GM12878 (cell line): Measurements from ENCODE around the gene SBF2. TPM values are rescaled to one million over a fixed set of nuclear protein-coding genes. Genes with fewer than 3 reads are reported as not detected.

Source experiments
- ATAC-seq: fragments of 200-7000 bp; cut with Tn5 transposase; 3 replicates; pipeline ENCODE4 v1.9.1; 2020; ENCODE audit warnings: mild to moderate bottlenecking, moderate library complexity
- BruUV-seq: library from RNA; stranded (reverse); fragments of 400-500 nt; replicated peaks from 2 replicates; lab custom pipeline; 2021; lab: Mats Ljungman, UMichigan
- CTCF ChIA-PET: fragments of 300-600 bp; sonication (Branson Sonifier 250); formaldehyde crosslinking; extraction: SDS; loops from one replicate; lab custom pipeline; 2021; ENCODE audit warnings: inconsistent platforms; lab: Yijun Ruan, JAX
- POLR2A ChIA-PET: fragments of 350-600 bp; formaldehyde crosslinking; extraction: SDS; loops from one replicate; lab custom pipeline; 2021; ENCODE audit warnings: inconsistent platforms; lab: Charles Lee
- RAD21 ChIA-PET: fragments of 300-600 bp; sonication (Branson Sonifier 250); formaldehyde crosslinking; loops from one replicate; lab custom pipeline; 2023; ENCODE audit warnings: antibody characterized with exemption; ENCODE audit not compliant: unreplicated experiment; lab: Charles Lee
- SMC1A ChIA-PET: fragments of 300-600 bp; sonication (Branson Sonifier 250); formaldehyde crosslinking; loops from one replicate; lab custom pipeline; 2023; ENCODE audit not compliant: unreplicated experiment, uncharacterized antibody; lab: Charles Lee
- DNase-seq: peaks from one replicate; pipeline ENCODE4 v3.0.0-alpha.2; 2011; ENCODE audit warnings: low read depth, low spot score
- FAIRE-seq: peaks from 3 replicates; lab custom pipeline; 2011; peaks lifted over from hg19 to GRCh38; lab: Jason Lieb, UNC
- H2AFZ ChIP-seq: 2 replicates; pipeline ENCODE4 v1.6.0; 2011; ENCODE audit warnings: low read depth, low read length, control low read depth; ENCODE audit not compliant: control insufficient read depth
- H3K27ac ChIP-seq: 2 replicates; pipeline ENCODE4 v1.5.1; 2011; ENCODE audit warnings: control low read depth; ENCODE audit not compliant: control insufficient read depth, insufficient read depth
- H3K27me3 ChIP-seq, 2 experiments: replicated peaks in 1 of 2; 2 replicates each; pipeline versions ENCODE4 v1.6.0 to v1.6.1; 2011; ENCODE audit warnings: low read length in 1 of 2; ENCODE audit not compliant: control insufficient read depth in 2 of 2, insufficient read depth in 2 of 2
- H3K36me3 ChIP-seq, 2 experiments: 2 replicates each; pipeline ENCODE4 v1.5.1; 2011; ENCODE audit warnings: low read length in 1 of 2; ENCODE audit not compliant: control insufficient read depth in 2 of 2, insufficient read depth in 2 of 2
- H3K4me1 ChIP-seq: 2 replicates; pipeline ENCODE4 v1.6.1; 2011; ENCODE audit warnings: mild to moderate bottlenecking, low read length, moderate library complexity, mixed read lengths; ENCODE audit not compliant: control insufficient read depth, insufficient read depth
- H3K4me2 ChIP-seq: 2 replicates; pipeline ENCODE4 v1.6.0; 2011; ENCODE audit warnings: control low read depth; ENCODE audit not compliant: control insufficient read depth, insufficient read depth
- H3K4me3 ChIP-seq: fragments of 200-600 bp; sonication (generic); 2 replicates; pipeline ENCODE4 v1.5.1; 2016
- H3K79me2 ChIP-seq: 2 replicates; pipeline ENCODE4 v1.6.0; 2011; ENCODE audit warnings: low read length; ENCODE audit not compliant: control insufficient read depth, insufficient read depth
- H3K9ac ChIP-seq: 2 replicates; pipeline ENCODE4 v1.8.0; 2011; ENCODE audit warnings: low read length, control low read depth, mixed read lengths; ENCODE audit not compliant: control insufficient read depth, insufficient read depth
- H3K9me3 ChIP-seq: replicated peaks from 3 replicates; pipeline ENCODE4 v1.5.1; 2011; ENCODE audit warnings: mild to moderate bottlenecking, low read length; ENCODE audit not compliant: control insufficient read depth, insufficient read depth
- H4K20me1 ChIP-seq: 2 replicates; pipeline ENCODE4 v1.6.0; 2011; ENCODE audit not compliant: control insufficient read depth, insufficient read depth
- CBX5 ChIP-seq: sonication (generic); IDR thresholded peaks from 2 replicates; pipeline ENCODE4 v1.6.1; 2016; ENCODE audit warnings: low read depth, moderate library complexity, mild to moderate bottlenecking, inconsistent platforms
- CHD1 ChIP-seq: IDR thresholded peaks from 2 replicates; pipeline ENCODE4 v1.6.1; 2012; ENCODE audit warnings: low read depth, low read length, improper control_type of control experiment
- EED ChIP-seq: sonication (generic); IDR thresholded peaks from 2 replicates; pipeline ENCODE4 v1.6.1; 2016; ENCODE audit warnings: antibody characterized with exemption, low read depth
- NR2C1 ChIP-seq: fragments of 450-650 bp; IDR thresholded peaks from 2 replicates; pipeline ENCODE4 v1.6.1; 2017; ENCODE audit warnings: antibody characterized with exemption, mild to moderate bottlenecking, moderate library complexity
- POU2F2 ChIP-seq: IDR thresholded peaks from 3 replicates; pipeline ENCODE4 v1.6.1; 2011; ENCODE audit warnings: low read depth, mild to moderate bottlenecking, low read length, borderline replicate concordance
- RAD51 ChIP-seq: fragments of 450-650 bp; IDR thresholded peaks from 2 replicates; pipeline ENCODE4 v1.6.1; 2016; ENCODE audit warnings: moderate library complexity, mild to moderate bottlenecking, inconsistent platforms
- RELA ChIP-seq: fragments of 450-650 bp; IDR thresholded peaks from 2 replicates; pipeline ENCODE4 v1.8.0; 2014; ENCODE audit warnings: borderline replicate concordance; ENCODE audit not compliant: partially characterized antibody
- SIN3A ChIP-seq: IDR thresholded peaks from 2 replicates; pipeline ENCODE4 v1.6.1; 2012; ENCODE audit warnings: low read depth, low read length, improper control_type of control experiment
- SMC3 ChIP-seq: IDR thresholded peaks from 2 replicates; pipeline ENCODE4 v1.6.1; 2011; ENCODE audit warnings: low read length, improper control_type of control experiment, borderline replicate concordance
- WGBS: methylation state at CpG from one replicate; pipeline ENCODE4 v1.1.6; 2016; ENCODE audit warnings: low lambda C conversion rate; ENCODE audit not compliant: insufficient replicate concordance, insufficient coverage; ENCODE audit errors: missing lambda C conversion rate; 5-methylcytosine and 5-hydroxymethylcytosine counted together
- in situ Hi-C: fragments of 300-500 bp; cut with MboI; formaldehyde crosslinking; loops from 9 replicates; pipeline ENCODE4 v1.14.3; 2018; ENCODE audit warnings: mixed read lengths
- intact Hi-C: fragments of 100-400 bp; cut with micrococcal nuclease; formaldehyde crosslinking; loops from one replicate; pipeline ENCODE4 v1.14.2; 2022; ENCODE audit not compliant: unreplicated experiment
- polyA plus RNA-seq, 11 experiments: library from polyadenylated mRNA; depleted of rRNA in 4 of 11; unstranded in 6 of 11; stranded (reverse) in 5 of 11; fragments of >200 nt; fragmentation: Nextera tagmentation in 4 of 11; fragmentation: Illumina TruSeq in 1 of 11; extraction: Ambion mirVana in 4 of 11; extraction: Trizol in 1 of 11; gene quantifications; 1 replicate in 1 of 11; 2 replicates in 10 of 11; pipeline versions ENCODE4 v1.2.1 to v1.2.3, GENCODE V29; 2011 to 2016; ENCODE audit warnings: inconsistent platforms in 2 of 11, missing spikeins in 2 of 11, low read depth in 1 of 11
- total RNA-seq, 4 experiments: library from RNA; depleted of rRNA in 3 of 4; stranded (reverse); fragments of >200 nt in 3 of 4; fragmentation: Illumina TruSeq in 1 of 4; extraction: Trizol in 1 of 4; gene quantifications; 2 replicates each; pipeline versions ENCODE4 v1.2.1 to v1.2.3, GENCODE V29; 2013 to 2021
- TF ChIP-seq, protein P1 (sequence below): fragments of 450-650 bp; formaldehyde crosslinking; IDR thresholded peaks from 2 replicates; pipeline ENCODE4 v1.4.0; 2020; ENCODE audit warnings: mild to moderate bottlenecking, moderate library complexity
- TF ChIP-seq, protein P2 (sequence below): fragments of 450-650 bp; IDR thresholded peaks from 2 replicates; pipeline ENCODE4 v1.6.1; 2017; ENCODE audit warnings: mild to moderate bottlenecking, moderate library complexity

The SBF2 gene
- total and polyA plus RNA-seq, 10 of the 15 experiments (the other 5 are each of a cell fraction or from before 2014, with no cell fraction given): 0.24 to 2.3 (median 1.1) TPM

DNA sequence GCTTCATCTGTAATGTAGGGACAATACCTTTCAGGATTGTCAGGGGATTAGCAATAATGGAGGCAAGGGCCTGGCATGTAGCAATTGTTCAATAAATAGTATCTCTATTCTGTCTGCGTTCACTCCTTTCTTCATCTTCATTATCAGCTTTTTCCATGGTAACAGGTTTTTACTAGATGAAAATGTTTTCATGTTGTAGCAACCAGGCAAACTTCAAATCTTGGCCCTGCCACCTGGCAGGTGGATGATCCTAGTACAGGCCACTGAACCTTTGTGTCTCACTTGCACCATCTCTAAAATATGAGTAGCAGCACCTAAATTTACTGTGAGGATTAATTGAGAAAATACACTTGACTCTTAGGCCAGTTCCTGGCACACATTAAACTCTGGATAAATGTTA lies 546.8 kb downstream of the SBF2 start (continued):
- no peak for TF ChIP-seq EED
- no peak for TF ChIP-seq RAD51
- no peak for TF ChIP-seq NR2C1
- TF ChIP-seq CHD1: no peak
- no peak for TF ChIP-seq SMC3
- TF ChIP-seq POU2F2: no peak

DNA sequence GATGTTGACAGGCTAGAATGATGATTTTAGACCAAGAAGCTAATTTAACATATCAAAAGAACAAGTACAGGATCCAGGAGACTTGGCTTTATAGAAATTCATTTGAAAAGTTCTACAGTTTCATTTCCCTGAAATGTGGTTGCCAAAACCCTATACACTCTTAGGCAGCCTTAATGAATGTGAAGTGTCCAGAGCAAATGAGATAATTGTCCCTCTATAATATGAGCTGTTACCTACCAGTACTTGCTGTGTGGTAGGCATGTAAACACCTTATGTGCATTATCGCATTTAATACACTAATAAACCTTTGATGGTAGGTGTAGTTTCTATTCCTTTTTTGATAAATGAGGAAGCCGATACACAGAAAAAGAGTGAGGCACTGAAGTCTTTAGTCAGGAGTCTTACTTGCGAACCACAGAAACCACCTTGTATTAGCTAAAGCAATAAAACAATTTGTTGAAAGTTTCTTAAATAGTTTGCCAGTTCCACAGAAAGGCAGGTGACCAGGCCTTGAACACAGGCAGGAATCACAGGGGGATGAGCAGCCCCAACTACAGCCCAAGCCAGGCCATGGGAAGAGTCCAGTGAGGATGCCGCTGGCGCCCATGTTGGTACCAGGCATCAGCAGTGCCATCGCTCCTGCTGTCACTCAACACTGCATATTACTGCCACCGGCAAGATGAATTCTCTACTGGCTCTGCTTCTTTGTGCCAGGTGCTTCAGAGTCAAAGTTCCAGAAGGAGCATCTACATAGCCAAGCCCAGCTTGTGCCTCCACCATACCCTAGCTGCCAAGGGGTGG lies 548.4 kb downstream of the SBF2 start:
- peaks cover 2 to 13% of the 10 kb centered on the region in 2 experiments; a peak in 2 of 4 replicates for H3K36me3 ChIP-seq
- FAIRE-seq: peak; percentile 66
- no peak overlapping the region for H3K9ac ChIP-seq
- no peak overlapping the region for H3K4me3 ChIP-seq
- H4K20me1 ChIP-seq: no peaks in the 10 kb centered on the region
- 28% methylated on average over 7 of the region's 7 CpGs for WGBS
- H3K27ac ChIP-seq: peak overlapping the region; percentile 7
- no peak overlapping the region for H2AFZ ChIP-seq
- in situ Hi-C loops: no loop called here
- H3K27me3 ChIP-seq: no peaks in the 10 kb centered on the region
- no TSS peak for BruUV-seq
- H3K9me3 ChIP-seq: peaks cover 2% of the 10 kb centered on the region; the same call in 1 of the 3 replicates
- SMC1A ChIA-PET: interaction anchor here (0.6 to 7.8 kb wide), 21 partner anchors 9 to 569 kb away, joined by 3 to 84 read pairs (median 5); no protein-coding TSS in a partner anchor
- POLR2A ChIA-PET: interaction anchor here (0.7 to 1.7 kb wide), 6 partner anchors 56 to 144 kb away, joined by 3 to 11 read pairs (median 4); no protein-coding TSS in a partner anchor
- CTCF ChIA-PET: interaction anchor here (0.9 to 9.2 kb wide), 8 partner anchors 7 to 239 kb away, joined by 4 to 126 read pairs (median 20); no protein-coding TSS in a partner anchor
- RAD21 ChIA-PET: interaction anchor here (0.6 to 5.1 kb wide), 15 partner anchors 9 to 211 kb away, joined by 3 to 45 read pairs (median 5); no protein-coding TSS in a partner anchor
- ATAC-seq: peak; percentile 87
- peaks cover 6% of the 10 kb centered on the region for H3K79me2 ChIP-seq
- peaks cover 32% of the 10 kb centered on the region for H3K4me1 ChIP-seq
- peak; percentile 53 for DNase-seq
- intact Hi-C loops: loop anchor here (1.0 to 5.0 kb wide), 4 partner anchors 83 to 283 kb away; partner anchors contain the start of genes SWAP70 and ZNF143
- peak overlapping the region; percentile 68 for H3K4me2 ChIP-seq
- TF ChIP-seq SIN3A: no peak
- TF ChIP-seq CBX5: 0 out of 2 replicates have a peak, but pooled peaks have one; percentile 64
- no peak for TF ChIP-seq POU2F2
- TF ChIP-seq, protein P1, sequence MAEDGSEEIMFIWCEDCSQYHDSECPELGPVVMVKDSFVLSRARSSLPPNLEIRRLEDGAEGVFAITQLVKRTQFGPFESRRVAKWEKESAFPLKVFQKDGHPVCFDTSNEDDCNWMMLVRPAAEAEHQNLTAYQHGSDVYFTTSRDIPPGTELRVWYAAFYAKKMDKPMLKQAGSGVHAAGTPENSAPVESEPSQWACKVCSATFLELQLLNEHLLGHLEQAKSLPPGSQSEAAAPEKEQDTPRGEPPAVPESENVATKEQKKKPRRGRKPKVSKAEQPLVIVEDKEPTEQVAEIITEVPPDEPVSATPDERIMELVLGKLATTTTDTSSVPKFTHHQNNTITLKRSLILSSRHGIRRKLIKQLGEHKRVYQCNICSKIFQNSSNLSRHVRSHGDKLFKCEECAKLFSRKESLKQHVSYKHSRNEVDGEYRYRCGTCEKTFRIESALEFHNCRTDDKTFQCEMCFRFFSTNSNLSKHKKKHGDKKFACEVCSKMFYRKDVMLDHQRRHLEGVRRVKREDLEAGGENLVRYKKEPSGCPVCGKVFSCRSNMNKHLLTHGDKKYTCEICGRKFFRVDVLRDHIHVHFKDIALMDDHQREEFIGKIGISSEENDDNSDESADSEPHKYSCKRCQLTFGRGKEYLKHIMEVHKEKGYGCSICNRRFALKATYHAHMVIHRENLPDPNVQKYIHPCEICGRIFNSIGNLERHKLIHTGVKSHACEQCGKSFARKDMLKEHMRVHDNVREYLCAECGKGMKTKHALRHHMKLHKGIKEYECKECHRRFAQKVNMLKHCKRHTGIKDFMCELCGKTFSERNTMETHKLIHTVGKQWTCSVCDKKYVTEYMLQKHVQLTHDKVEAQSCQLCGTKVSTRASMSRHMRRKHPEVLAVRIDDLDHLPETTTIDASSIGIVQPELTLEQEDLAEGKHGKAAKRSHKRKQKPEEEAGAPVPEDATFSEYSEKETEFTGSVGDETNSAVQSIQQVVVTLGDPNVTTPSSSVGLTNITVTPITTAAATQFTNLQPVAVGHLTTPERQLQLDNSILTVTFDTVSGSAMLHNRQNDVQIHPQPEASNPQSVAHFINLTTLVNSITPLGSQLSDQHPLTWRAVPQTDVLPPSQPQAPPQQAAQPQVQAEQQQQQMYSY (CRISPR knock-in tag): no peak
- TF ChIP-seq, protein P2, sequence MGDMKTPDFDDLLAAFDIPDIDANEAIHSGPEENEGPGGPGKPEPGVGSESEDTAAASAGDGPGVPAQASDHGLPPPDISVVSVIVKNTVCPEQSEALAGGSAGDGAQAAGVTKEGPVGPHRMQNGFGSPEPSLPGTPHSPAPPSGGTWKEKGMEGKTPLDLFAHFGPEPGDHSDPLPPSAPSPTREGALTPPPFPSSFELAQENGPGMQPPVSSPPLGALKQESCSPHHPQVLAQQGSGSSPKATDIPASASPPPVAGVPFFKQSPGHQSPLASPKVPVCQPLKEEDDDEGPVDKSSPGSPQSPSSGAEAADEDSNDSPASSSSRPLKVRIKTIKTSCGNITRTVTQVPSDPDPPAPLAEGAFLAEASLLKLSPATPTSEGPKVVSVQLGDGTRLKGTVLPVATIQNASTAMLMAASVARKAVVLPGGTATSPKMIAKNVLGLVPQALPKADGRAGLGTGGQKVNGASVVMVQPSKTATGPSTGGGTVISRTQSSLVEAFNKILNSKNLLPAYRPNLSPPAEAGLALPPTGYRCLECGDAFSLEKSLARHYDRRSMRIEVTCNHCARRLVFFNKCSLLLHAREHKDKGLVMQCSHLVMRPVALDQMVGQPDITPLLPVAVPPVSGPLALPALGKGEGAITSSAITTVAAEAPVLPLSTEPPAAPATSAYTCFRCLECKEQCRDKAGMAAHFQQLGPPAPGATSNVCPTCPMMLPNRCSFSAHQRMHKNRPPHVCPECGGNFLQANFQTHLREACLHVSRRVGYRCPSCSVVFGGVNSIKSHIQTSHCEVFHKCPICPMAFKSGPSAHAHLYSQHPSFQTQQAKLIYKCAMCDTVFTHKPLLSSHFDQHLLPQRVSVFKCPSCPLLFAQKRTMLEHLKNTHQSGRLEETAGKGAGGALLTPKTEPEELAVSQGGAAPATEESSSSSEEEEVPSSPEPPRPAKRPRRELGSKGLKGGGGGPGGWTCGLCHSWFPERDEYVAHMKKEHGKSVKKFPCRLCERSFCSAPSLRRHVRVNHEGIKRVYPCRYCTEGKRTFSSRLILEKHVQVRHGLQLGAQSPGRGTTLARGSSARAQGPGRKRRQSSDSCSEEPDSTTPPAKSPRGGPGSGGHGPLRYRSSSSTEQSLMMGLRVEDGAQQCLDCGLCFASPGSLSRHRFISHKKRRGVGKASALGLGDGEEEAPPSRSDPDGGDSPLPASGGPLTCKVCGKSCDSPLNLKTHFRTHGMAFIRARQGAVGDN: no peak
- TF ChIP-seq RELA: no peak
